ENCODE results near the gene CNTN6. TPM values are rescaled to one million over a fixed set of nuclear protein-coding genes. Genes with fewer than 3 reads are reported as not detected.

The CNTN6 gene
- total RNA-seq (2014; rRNA removed; shearing (Covaris generic)): not detected in 2 replicates

- DNase-seq (ENCODE audit: low spot score): peak; percentile 86
- in situ Hi-C loops (cut with HindIII; ENCODE audit: low sequenced_read_pairs): no loop called here
Observed at GRCh38 chr3:1092771-1093170, at the start of gene CNTN6. CNTN6 (plus strand) TSS chr3:1093024; CDS start chr3:1148009, 54,985 bp downstream.

GRCh38 chr3:1048558-1048957 is 44.3 kb upstream of the CNTN6 start:
- in situ Hi-C loops (cut with HindIII; ENCODE audit: low sequenced_read_pairs): no loop called here
- DNase-seq (ENCODE audit: low spot score): no peak

GRCh38 chr3:1055870-1056269 is 37.0 kb upstream of the CNTN6 start:
- DNase-seq (ENCODE audit: low spot score): no peak
- in situ Hi-C loops (cut with HindIII; ENCODE audit: low sequenced_read_pairs): no loop called here

GRCh38 chr3:1056744-1057143 is 36.1 kb upstream of the CNTN6 start:
- in situ Hi-C loops (cut with HindIII; ENCODE audit: low sequenced_read_pairs): no loop called here

GRCh38 chr3:1057436-1057835 is 35.4 kb upstream of the CNTN6 start:
- DNase-seq (ENCODE audit: low spot score): no peak
- in situ Hi-C loops (cut with HindIII; ENCODE audit: low sequenced_read_pairs): no loop called here

More at GRCh38 chr3:1056744-1057143, 36.1 kb upstream of the CNTN6 start:
- DNase-seq (ENCODE audit: low spot score): peak; percentile 12

GRCh38 chr3:1068985-1069384 is 23.8 kb upstream of the CNTN6 start:
- in situ Hi-C loops (cut with HindIII; ENCODE audit: low sequenced_read_pairs): no loop called here
- DNase-seq (ENCODE audit: low spot score): no peak

GRCh38 chr3:1072041-1072440 is 20.8 kb upstream of the CNTN6 start:
- in situ Hi-C loops (cut with HindIII; ENCODE audit: low sequenced_read_pairs): no loop called here
- DNase-seq (ENCODE audit: low spot score): no peak

- no peak for DNase-seq (ENCODE audit: low spot score)
- in situ Hi-C loops (cut with HindIII; ENCODE audit: low sequenced_read_pairs): no loop called here
Observed at GRCh38 chr3:1079662-1080061, 13.2 kb upstream of the CNTN6 start.

- in situ Hi-C loops (cut with HindIII; ENCODE audit: low sequenced_read_pairs): no loop called here
- peak; percentile 73 for DNase-seq (ENCODE audit: low spot score)
Observed at GRCh38 chr3:1082108-1082507, 10.7 kb upstream of the CNTN6 start.

GRCh38 chr3:1087066-1087560 is 5.7 kb upstream of the CNTN6 start:
- in situ Hi-C loops (cut with HindIII; ENCODE audit: low sequenced_read_pairs): no loop called here
- no peak for DNase-seq (ENCODE audit: low spot score)

GRCh38 chr3:1088503-1088902 is 4.3 kb upstream of the CNTN6 start:
- in situ Hi-C loops (cut with HindIII; ENCODE audit: low sequenced_read_pairs): no loop called here

GRCh38 chr3:1091286-1091685 is 1.5 kb upstream of the CNTN6 start:
- peak; percentile 45 for DNase-seq (ENCODE audit: low spot score)
- in situ Hi-C loops (cut with HindIII; ENCODE audit: low sequenced_read_pairs): no loop called here

More at GRCh38 chr3:1088503-1088902, 4.3 kb upstream of the CNTN6 start:
- no peak for DNase-seq (ENCODE audit: low spot score)

- in situ Hi-C loops (cut with HindIII; ENCODE audit: low sequenced_read_pairs): no loop called here
- peak; percentile 68 for DNase-seq (ENCODE audit: low spot score)
Observed at GRCh38 chr3:1092061-1092460, 763 bp upstream of the CNTN6 start.

- DNase-seq (ENCODE audit: low spot score): peak; percentile 79
- in situ Hi-C loops (cut with HindIII; ENCODE audit: low sequenced_read_pairs): no loop called here
Observed at GRCh38 chr3:1093217-1093616, 393 bp downstream of the CNTN6 start.

- no peak for DNase-seq (ENCODE audit: low spot score)
- in situ Hi-C loops (cut with HindIII; ENCODE audit: low sequenced_read_pairs): no loop called here
Observed at GRCh38 chr3:1103525-1103924, 10.7 kb downstream of the CNTN6 start.

GRCh38 chr3:1117843-1118473 is 25.1 kb downstream of the CNTN6 start:
- DNase-seq (ENCODE audit: low spot score): no peak
- in situ Hi-C loops (cut with HindIII; ENCODE audit: low sequenced_read_pairs): no loop called here

GRCh38 chr3:1131166-1131565 is 38.3 kb downstream of the CNTN6 start:
- in situ Hi-C loops (cut with HindIII; ENCODE audit: low sequenced_read_pairs): no loop called here
- DNase-seq (ENCODE audit: low spot score): no peak

- in situ Hi-C loops (cut with HindIII; ENCODE audit: low sequenced_read_pairs): no loop called here
- DNase-seq (ENCODE audit: low spot score): no peak
Observed at GRCh38 chr3:1135194-1135593, 42.4 kb downstream of the CNTN6 start.

- in situ Hi-C loops (cut with HindIII; ENCODE audit: low sequenced_read_pairs): no loop called here
Observed at GRCh38 chr3:1138036-1138435, 45.2 kb downstream of the CNTN6 start.

GRCh38 chr3:1139071-1139470 is 46.2 kb downstream of the CNTN6 start:
- DNase-seq (ENCODE audit: low spot score): no peak
- in situ Hi-C loops (cut with HindIII; ENCODE audit: low sequenced_read_pairs): no loop called here

More at GRCh38 chr3:1138036-1138435, 45.2 kb downstream of the CNTN6 start:
- DNase-seq (ENCODE audit: low spot score): no peak

- in situ Hi-C loops (cut with HindIII; ENCODE audit: low sequenced_read_pairs): no loop called here
- no peak for DNase-seq (ENCODE audit: low spot score)
Observed at GRCh38 chr3:1147326-1147725, 54.5 kb downstream of the CNTN6 start.

Data from G401 (cell line).